T-helper 1 cell treated with Interleukin-12 subunit alpha and Interleukin-12 subunit beta and Interleukin-4 antibody, amounts not matched to agents 30 μg/mL and 1 μg/mL, for 36 hours (primary cell): ENCODE measurements around the gene SH3BP5L.

Experiments used
- H3K27ac Mint-ChIP-seq: one replicate; pipeline ENCODE4 v1.8.0; 2021; ENCODE audit warnings: mild to moderate bottlenecking, mixed read lengths
- H3K27me3 Mint-ChIP-seq: one replicate; pipeline ENCODE4 v1.8.0; 2021; ENCODE audit warnings: low read depth, mixed read lengths
- H3K36me3 Mint-ChIP-seq: one replicate; pipeline ENCODE4 v1.8.0; 2021; ENCODE audit warnings: low read depth, mixed read lengths
- H3K4me1 Mint-ChIP-seq: one replicate; pipeline ENCODE4 v1.8.0; 2021; ENCODE audit warnings: low read depth, mixed read lengths
- H3K4me3 Mint-ChIP-seq: one replicate; pipeline ENCODE4 v1.8.0; 2021; ENCODE audit warnings: mild to moderate bottlenecking, moderate library complexity, mixed read lengths
- H3K9me3 Mint-ChIP-seq: one replicate; pipeline ENCODE4 v1.8.0; 2021; ENCODE audit warnings: mixed read lengths

Gene SH3BP5L

DNA sequence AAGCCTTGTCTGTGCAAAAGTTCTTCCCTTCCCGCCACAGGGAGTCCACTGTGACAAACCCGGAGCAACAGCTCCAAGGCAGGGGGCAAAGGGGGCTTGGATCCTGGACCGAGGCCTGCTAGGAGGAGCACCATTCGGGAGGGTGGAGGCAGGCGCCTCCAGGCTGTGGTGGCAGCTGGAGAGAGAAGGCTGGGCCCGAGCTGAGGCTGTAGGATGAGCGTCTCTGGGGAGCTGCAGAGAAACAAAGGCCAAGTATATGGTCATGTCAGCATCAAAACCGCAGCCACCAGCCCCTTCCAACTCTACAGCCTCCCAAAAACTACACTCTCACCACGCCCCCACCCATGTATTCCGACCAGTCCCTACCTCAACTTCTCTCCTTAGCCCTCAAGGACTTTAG is 579 bp downstream of the SH3BP5L start:
- Mint-ChIP-seq H3K27me3 (no peaks in the 10 kb centered on the region), H3K9me3 (no peaks in the 10 kb centered on the region), H3K36me3 (peaks cover 27% of the 10 kb centered on the region), H3K4me1 (peaks cover 48% of the 10 kb centered on the region), H3K27ac (peak overlapping the region; percentile 99), H3K4me3 (peak overlapping the region; percentile 98)

DNA sequence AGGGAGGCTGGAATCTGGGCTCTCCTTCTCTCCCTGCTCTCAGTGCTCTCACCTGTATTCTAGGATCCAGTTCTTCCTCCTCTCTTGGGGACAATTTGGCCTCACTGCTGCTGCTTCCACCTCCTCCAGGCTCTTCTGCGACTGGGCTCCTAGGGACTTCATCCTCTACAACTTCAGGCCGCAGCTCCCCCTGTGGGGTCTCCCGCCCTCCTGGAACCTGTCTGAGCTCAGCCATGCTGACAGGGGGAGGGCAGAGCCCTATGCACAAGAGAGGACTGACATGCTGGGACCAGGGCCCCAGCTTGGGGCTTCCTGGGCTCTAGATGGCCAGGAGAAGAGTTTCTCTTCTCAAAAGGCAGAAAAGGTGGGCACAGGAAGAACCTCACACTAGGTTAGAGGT is 1.0 kb downstream of the SH3BP5L start:
- peaks cover 51% of the 10 kb centered on the region for H3K4me1 Mint-ChIP-seq
- peak overlapping the region; percentile 98 for H3K4me3 Mint-ChIP-seq
- no peaks in the 10 kb centered on the region for H3K9me3 Mint-ChIP-seq
- H3K27me3 Mint-ChIP-seq, result no peaks in the 10 kb centered on the region
- peak overlapping the region; percentile 99 for H3K27ac Mint-ChIP-seq
- peaks cover 29% of the 10 kb centered on the region for H3K36me3 Mint-ChIP-seq

DNA sequence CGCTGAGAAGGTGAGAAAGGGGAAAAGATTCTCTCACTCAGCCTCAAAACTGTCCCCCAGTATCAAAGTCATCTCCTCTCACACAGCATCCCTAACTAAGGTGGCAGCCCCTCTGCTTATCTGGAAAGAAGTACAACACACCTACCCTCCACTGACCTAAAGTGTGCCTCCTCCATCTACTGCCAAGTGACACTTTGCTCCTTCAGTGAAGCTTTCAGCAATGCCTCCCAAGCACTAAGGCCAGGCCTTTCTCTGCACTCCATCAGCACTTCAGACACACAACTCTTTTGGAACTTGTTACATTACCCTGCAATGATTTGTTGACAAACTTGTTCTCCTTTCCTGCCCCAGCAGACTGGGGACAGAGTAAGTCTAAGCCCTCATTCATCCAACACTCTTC is 1.4 kb downstream of the SH3BP5L start:
- Mint-ChIP-seq H3K4me3 (peak overlapping the region; percentile 98), H3K27ac (peak overlapping the region; percentile 50), H3K27me3 (no peaks in the 10 kb centered on the region), H3K9me3 (no peaks in the 10 kb centered on the region), H3K36me3 (peaks cover 29% of the 10 kb centered on the region), H3K4me1 (peaks cover 51% of the 10 kb centered on the region)

DNA sequence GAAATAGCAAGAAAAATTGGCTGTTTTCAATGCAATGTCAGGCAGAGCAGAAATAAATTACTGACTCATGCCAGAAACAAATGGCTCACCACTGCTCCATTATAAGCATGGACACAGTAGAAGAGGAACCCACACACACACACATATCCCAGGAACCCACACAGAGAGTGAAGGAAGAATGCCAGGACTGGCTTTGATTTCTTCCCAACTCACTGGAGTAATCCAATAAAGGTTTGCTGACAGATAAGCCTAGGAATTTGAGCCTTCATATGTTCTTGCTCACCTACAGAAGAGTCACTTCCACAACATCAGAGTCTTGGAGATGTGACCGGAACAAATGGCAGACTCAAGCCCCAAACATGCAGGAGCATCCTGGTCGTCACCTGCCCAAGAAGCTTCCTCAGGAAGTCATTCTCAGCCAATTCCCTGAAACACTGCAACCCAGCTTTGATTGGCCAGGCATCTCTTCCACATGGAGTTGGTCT is 2.2 kb downstream of the SH3BP5L start:
- Mint-ChIP-seq H3K36me3 (peaks cover 34% of the 10 kb centered on the region), H3K4me3 (peak overlapping the region; percentile 37), H3K4me1 (peaks cover 57% of the 10 kb centered on the region), H3K27ac (peak overlapping the region; percentile 50), H3K27me3 (no peaks in the 10 kb centered on the region), H3K9me3 (no peaks in the 10 kb centered on the region)

DNA sequence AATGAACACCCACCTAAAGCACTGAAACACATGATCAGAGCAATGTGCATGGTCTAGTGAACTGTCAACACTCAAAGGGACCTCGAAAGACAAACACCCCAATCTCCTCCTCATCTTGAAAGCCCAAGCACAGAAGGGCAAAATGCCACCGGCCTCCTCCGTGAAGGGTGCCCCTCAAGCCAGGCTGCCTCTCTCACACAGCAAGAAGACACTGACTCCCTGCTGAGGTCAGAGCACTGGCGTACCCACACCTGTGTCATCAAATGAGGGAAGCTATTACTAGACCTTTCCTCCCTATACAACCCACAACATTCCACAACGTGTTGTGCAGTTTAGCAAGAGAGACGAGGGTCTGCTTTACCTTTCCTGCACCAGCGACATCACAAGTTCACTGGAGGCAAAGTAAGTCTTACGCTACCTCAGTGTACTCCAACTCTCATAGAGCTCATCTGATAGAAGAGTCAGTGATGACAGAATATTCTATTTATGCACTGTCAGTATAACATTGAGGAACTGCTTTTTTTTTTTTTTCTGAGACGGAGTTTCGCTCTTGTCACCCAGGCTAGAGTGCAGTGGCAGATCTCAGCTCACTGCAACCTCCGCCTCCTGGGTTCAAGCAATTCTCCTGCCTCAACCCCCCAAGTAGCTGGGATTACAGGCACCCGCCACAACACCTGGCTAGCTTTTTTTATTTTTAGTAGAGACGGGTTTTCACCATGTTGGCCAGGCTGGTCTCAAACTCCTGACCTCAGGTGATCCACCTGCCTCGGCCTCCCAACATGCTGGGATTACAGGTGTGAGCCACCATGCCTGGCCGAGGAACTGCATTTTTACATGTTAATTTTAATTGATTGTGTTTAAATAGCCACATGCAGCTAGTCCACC is 3.3 kb downstream of the SH3BP5L start:
- H3K9me3 Mint-ChIP-seq, result no peaks in the 10 kb centered on the region

DNA sequence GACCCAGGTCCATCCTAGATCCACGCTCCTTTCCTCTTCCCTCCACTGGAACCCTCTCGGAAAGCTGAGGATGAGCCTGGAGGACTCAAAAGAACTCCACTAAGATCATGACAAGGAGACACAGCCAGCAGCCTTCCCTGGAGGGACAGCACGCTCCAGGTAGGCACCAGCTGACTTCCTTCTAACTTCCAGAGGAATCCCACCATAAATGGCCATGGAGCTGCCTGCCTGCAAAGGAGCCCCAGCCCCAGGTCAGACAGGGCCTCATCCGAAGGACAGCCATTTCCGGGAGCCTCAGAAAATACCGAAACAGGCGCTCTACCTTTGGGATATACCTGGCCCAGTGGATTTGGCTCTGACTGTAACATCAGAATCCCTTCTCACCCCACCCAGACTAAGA is 4.1 kb downstream of the SH3BP5L start:
- no peaks in the 10 kb centered on the region for H3K27me3 Mint-ChIP-seq
- no peak overlapping the region for H3K4me3 Mint-ChIP-seq
- H3K4me1 Mint-ChIP-seq, result peaks cover 64% of the 10 kb centered on the region
- peaks cover 35% of the 10 kb centered on the region for H3K36me3 Mint-ChIP-seq
- no peak overlapping the region for H3K27ac Mint-ChIP-seq
- no peaks in the 10 kb centered on the region for H3K9me3 Mint-ChIP-seq

More for the DNA sequence above, 3.3 kb downstream of the SH3BP5L start:
- Mint-ChIP-seq H3K4me3 (no peak overlapping the region), H3K4me1 (peaks cover 61% of the 10 kb centered on the region), H3K36me3 (peaks cover 34% of the 10 kb centered on the region), H3K27ac (no peak overlapping the region), H3K27me3 (no peaks in the 10 kb centered on the region)

DNA sequence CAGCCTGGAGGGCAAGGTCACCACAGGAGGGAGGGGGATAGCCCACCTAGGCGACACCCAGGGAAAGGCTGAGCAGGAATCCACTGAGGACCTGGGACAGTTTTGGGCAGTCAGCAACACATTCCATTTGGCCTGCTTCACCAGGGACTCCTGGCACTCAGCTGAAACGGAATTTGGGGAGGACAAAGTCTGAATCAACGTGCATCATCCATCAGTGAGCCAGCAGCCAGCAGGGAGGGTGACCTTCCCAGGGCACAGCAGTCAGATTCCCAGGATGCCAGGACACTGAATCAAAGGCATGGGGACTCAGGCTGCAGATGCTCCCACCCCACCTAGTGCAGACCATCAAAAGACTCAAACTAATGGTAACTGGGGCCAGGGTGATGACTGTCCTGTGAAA is 4.6 kb downstream of the SH3BP5L start:
- Mint-ChIP-seq H3K9me3 (no peaks in the 10 kb centered on the region), H3K4me1 (peaks cover 67% of the 10 kb centered on the region), H3K4me3 (no peak overlapping the region), H3K36me3 (peaks cover 35% of the 10 kb centered on the region), H3K27ac (no peak overlapping the region), H3K27me3 (no peaks in the 10 kb centered on the region)

DNA sequence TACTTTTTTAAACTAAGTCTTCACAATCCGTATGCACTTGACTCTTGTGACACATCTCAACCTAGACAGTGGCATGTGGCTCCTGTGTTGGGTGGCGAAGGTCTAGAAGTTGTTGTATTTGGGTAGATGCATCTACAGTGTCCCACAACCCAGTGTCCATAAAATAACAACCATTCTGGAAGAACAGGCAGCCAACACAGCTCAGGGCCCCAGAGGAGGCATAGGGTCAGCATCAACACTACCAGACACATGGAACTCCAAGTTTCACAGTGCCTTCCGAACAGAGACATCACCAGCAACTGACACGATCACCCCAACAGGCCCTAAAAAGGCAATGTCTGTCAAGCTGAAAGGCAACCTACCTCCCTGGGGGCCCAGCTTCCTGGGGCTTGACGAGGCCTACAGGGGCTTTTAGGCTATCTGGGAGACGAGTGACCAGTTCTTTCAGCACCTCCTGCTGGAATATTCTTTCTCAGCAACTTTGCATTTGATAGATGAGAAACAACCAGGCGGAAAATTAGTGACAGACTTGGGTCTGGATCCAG is 5.6 kb downstream of the SH3BP5L start:
- Mint-ChIP-seq H3K4me1 (peaks cover 72% of the 10 kb centered on the region), H3K27me3 (no peaks in the 10 kb centered on the region), H3K27ac (no peak overlapping the region), H3K36me3 (peaks cover 40% of the 10 kb centered on the region), H3K9me3 (no peaks in the 10 kb centered on the region), H3K4me3 (no peak overlapping the region)

DNA sequence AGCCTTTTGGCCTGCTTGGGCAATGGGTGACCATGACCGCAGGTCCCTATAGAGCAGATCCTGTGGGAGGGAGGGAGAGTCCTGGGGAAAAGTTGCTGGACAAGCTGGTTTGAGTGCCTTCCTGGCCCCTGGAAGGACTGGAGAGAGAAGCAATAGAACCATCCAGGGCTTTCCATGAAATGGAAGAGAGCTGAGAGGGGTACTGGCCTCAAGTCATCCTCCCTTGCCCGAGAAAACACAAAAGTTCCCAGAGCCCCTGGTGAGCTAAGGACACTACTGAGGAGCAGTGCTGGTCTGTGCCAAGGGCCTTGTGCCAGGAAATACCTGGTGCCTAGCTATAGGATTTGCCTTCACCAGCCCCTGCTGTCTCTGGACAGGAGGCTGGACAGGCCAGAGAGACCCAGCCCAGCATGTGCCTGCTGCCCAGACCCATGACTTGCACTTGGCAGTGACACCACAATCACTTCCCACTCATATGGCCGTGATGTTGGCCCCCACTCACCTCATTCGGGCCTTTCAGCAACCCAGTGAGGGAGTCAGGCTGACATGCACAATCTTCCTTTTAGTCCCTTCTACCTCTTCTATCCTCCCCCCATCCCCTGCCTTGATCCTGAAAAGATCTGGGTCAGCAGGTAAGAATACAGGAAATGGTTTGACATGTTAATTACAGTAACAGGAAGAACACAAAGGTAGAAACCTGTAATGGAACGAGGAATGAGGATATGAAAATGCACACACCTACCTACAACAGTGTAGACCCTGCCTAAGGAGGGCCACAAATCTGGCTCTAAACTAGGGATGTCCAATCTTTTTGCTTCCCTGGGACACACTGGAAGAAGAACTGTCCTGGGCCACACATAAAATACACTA is 7.0 kb downstream of the SH3BP5L start:
- Mint-ChIP-seq H3K4me3 (peak overlapping the region; percentile 21), H3K36me3 (peaks cover 44% of the 10 kb centered on the region), H3K27me3 (no peaks in the 10 kb centered on the region), H3K9me3 (no peaks in the 10 kb centered on the region), H3K27ac (peak overlapping the region; percentile 65), H3K4me1 (peaks cover 60% of the 10 kb centered on the region)

DNA sequence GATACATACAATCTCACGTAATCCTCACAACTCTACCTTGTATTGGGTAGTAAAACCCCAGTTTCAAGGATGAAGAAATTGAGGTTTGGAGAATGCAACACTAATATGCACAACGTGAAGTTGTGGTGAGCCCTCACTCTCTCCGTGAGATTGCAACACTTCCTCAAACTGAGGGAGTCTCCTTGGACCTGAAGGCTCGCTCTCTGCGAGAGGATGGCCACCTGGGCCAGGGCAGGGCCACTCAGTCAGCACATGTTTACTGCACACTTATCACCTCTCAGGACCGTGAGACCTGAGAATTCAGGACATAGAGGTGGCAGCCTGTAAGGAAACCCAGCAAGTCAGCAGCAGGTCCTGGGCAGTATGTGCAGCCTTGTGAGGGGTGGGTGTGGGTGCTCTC is 8.7 kb downstream of the SH3BP5L start:
- no peaks in the 10 kb centered on the region for H3K9me3 Mint-ChIP-seq
- peak overlapping the region; percentile 64 for H3K27ac Mint-ChIP-seq
- peaks cover 50% of the 10 kb centered on the region for H3K4me1 Mint-ChIP-seq
- peaks cover 42% of the 10 kb centered on the region for H3K36me3 Mint-ChIP-seq
- H3K4me3 Mint-ChIP-seq, result no peak overlapping the region
- H3K27me3 Mint-ChIP-seq, result no peaks in the 10 kb centered on the region

DNA sequence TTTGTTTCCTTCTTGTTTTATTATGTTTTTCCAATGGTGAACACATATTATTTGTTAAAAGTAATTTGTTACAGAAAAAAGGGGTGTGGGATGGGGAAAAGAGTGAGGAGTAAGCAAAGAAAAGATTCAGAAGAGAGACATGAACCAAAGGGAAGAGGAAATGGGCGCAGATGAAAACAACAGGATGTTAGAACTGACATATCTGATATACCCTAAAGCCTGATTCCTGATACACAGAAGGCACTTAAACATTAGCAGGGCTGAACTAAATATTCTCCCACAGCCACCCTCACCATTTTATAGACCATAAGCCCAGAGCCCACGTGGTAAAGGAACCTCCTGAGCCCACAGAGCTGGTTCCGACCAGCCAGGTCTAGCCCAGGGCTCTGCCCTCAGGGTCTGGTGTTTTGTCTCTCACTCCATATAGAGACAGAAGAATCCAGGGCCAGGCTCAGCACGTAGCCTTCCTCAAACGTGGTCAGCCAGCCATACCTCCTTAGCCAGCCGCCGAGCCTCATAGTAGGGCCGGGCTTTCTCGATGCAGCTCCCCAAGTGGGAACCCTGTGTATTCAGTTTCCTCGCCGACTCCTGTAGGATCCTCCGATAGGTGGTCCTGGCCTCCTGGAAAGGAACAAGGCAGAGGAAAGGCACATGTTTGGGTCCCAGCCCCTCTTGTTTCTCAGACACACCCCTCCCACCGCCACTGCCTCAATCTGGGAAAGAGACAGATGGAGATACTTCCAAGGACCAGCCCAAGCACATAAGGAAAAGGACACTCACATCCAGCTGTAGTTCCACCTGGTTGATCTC is 9.5 kb downstream of the SH3BP5L start:
- Mint-ChIP-seq H3K4me1 (peaks cover 45% of the 10 kb centered on the region), H3K9me3 (no peaks in the 10 kb centered on the region), H3K27me3 (no peaks in the 10 kb centered on the region), H3K36me3 (peaks cover 45% of the 10 kb centered on the region), H3K4me3 (peak overlapping the region; percentile 40), H3K27ac (peak overlapping the region; percentile 64)

DNA sequence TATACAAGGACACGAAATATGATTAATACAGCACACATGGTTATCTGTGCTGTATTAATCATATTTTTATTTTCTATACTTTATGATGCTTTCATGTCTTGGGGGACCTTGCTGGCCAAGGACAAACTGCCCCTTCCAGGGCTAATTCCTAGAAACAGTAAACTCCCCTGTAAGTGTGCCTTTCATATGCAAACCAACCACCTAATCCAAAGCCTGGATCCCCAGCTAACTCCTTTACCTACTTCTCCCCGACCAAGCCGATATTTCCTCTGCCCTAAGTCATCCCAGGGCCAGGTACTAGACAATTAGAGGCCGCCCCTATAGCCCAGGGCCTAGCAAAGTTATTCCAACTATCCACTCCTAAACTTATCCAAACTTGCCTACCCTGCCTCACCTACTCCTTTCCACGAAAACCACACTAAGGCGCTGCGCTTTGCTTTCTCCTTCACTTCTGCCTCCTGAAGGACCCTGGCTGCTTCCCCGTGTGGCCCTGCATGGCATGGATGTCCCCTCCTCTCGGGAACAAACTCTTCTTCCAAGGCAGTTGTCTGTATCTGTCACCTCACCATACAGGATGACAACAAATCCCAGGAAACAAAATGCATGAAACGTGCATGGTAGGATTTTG is 10.2 kb downstream of the SH3BP5L start:
- Mint-ChIP-seq H3K9me3 (no peaks in the 10 kb centered on the region), H3K4me1 (peaks cover 39% of the 10 kb centered on the region), H3K27ac (peak overlapping the region; percentile 64), H3K36me3 (peaks cover 47% of the 10 kb centered on the region), H3K27me3 (no peaks in the 10 kb centered on the region), H3K4me3 (no peak overlapping the region)

DNA sequence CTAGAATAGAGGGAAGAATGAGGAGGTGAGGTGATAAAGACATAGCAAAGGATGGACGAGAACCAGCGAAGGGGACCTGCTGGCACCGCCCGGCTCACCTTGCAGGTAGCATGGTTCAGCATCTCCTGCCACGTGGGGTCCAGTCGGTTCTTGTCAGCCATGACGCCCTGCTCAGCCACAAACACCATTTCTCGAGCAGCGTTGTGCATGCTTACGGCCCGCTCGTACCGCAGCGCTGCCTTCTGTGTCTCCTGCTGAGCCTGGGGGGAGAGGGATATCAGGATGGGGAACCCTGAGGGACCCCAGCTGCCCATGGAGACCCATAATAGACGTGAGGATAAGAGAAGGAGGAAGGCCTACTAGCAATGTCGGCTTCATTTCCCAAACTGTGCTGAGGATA is 11.4 kb downstream of the SH3BP5L start:
- H3K4me3 Mint-ChIP-seq, result no peak overlapping the region
- H3K4me1 Mint-ChIP-seq, result peaks cover 33% of the 10 kb centered on the region
- H3K27me3 Mint-ChIP-seq, result no peaks in the 10 kb centered on the region
- H3K27ac Mint-ChIP-seq, result no peak overlapping the region
- peaks cover 40% of the 10 kb centered on the region for H3K36me3 Mint-ChIP-seq
- no peaks in the 10 kb centered on the region for H3K9me3 Mint-ChIP-seq
